ENCODE measurements around the gene RAP1GDS1.
"Not testable (repeated sequence)": the region's sequence is repeated elsewhere in the genome, so short reads cannot be mapped to it uniquely, and the experiment has no call there.

The RAP1GDS1 gene

DNA sequence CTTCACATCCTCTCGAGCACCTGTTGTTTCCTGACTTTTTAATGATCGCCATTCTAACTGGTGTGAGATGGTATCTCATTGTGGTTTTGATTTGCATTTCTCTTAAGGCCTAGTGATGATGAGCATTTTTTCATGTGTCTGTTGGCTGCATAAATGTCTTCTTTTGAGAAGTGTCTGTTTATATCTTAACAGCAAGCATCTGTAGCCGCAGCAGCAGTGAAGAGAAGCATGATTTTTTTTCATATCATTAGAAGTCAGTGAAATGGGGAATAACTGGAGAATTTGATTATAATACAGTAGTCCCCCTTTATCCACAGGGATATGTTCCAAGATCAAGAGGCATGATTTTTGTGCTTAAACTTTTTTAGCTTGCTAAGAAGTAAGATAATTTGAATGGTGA lies 27.5 kb downstream of the RAP1GDS1 start:
- not testable (repeated sequence) for DNase-seq (ENCODE audit: low read depth)

DNA sequence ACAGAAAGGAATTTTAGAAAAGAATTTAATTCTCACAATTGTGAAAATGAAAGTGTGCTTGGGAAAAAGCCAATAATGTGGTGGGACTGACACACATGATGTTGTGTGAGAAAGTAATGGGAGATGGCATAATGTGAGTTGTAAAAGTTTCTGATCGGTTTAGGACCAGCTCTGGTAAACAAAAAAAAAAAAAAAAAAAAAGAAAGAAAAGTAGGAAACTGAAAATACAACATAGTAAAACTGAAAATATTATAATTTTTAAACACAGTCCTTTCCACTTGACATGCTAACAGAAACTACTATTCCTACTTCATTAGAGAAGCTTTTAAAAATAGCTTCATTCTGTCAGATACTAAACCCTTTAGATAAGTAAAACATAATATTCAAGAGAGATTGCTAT lies 28.2 kb downstream of the RAP1GDS1 start:
- DNase-seq (ENCODE audit: low read depth), result no peak

DNA sequence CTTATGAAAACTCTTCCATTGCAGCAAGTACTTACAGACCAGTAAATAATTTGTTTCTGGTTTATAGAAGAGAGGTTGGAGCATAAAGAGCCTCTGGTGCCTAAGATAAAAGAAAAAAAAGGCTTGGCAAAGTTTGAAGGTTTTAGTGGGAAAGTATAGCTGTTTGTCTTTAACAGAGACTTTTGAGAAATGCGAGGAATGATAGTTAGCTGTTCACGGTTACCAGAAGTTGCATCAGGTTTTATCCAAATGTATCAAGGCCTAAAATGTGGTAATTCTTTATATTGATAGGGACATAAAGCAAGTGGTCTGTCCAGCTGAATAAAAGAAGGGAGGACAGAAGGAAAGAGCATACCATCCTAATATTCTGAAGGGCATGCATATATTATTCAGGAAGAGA lies 29.3 kb downstream of the RAP1GDS1 start:
- DNase-seq (ENCODE audit: low read depth), result no peak

DNA sequence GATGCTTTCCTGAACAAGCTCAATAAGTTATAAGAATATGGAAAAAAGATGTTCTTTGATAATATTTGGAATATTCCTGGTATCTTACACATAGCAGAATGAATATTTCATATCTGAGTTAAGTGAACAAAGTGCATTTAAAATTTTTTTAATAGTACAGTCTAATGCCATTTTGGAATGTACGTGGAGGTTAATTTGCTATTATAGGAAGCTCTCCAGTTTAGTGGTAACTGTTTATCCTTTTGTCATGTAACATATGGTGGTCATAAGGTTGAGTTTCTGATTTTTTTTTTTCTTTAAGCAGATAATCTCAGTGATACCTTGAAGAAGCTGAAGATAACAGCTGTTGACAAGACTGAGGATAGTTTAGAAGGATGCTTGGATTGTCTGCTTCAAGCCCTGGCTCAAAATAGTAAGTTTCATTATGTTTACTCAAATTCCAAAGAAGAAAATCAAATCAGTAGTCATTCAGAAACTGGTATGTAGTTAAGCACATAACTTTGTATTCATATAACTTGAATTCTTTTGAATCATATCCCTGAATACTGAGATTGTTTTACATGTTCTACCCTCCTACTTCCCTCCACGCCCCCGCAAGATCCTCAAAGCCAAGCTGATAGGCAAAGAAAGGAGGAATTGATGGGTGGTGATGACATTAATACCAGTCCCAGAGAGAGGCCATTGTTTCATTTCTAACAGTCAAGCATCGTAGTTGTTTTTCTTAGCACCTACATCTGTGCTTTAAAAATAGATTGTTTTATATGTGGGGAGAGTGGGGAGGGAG lies 32.1 kb downstream of the RAP1GDS1 start:
- no peak for DNase-seq (ENCODE audit: low read depth)

DNA sequence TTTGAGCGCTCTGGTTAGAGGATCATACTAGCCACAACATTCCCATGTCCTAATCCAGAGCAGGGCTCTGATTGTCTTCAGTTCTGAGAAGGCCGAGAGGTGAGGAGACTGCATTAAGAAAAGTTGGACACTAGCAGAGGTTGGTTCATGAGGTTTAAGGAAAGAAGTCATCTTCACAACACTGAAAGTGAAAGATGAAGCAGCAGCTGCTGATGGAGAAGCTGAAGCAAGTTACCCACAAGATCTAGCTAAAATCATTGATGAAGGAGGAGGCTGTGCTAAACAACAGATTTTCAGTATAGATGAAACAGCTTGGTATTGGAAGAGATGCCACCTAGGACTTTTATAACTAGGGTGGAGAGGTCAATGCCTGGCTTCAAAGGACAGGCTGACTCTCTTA lies 36.8 kb downstream of the RAP1GDS1 start:
- DNase-seq (ENCODE audit: low read depth), result no peak

DNA sequence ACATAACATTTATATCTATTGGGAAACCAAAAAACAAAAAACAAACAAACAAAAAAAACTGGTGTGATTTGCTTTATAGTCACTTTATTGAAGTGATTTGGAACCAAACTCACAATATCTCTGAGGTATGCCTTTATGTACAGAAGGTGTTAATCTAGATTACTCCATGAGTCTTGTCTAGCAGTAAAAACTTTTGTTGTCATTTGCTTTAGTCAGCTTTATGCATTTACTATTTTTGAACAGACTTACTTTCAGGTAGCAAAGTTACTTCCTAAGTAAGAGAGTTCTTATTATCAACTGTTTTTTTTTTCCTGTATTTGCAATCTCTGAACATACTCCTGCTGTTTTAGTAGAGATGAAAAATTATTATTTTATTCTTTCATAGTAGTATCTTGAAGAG lies 39.5 kb downstream of the RAP1GDS1 start:
- DNase-seq (ENCODE audit: low read depth), result no peak

DNA sequence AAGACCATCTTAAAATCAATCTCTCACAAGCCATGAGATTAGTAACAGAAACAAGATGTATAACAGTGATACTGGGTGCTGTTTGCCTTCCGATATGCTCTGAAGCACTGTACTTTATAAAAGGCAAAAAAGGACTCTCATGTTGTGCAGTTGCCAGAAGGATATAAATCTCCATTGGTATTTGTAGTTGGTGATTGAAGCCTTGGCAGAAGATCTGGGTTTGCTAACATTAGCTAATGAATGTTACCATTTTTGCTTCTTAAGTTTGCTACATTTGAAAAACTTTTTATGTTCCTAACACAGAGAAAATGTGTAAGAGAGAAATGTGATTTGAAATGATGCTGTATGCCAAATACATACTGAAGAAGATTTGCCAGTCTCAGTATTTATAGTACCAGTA lies 44.4 kb downstream of the RAP1GDS1 start:
- no peak for DNase-seq (ENCODE audit: low read depth)

DNA sequence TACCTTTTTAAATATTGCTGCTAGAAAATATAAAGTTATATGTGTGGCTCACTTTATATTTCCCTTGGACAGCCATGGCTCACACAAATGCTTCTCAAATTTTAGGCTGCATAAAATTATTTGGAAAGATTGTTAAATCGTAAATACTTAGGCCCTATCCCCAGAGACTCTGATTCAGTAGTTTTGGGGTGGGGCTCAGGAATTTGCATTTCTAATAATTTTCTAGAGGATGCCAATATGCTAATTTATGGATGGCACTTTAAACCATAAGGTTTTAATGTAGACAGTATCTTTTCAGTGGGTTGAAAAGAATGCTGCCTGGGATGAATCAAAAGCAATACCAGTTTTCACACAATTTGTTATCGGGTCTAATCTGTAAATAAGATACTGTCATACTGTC lies 49.7 kb downstream of the RAP1GDS1 start:
- no peak for DNase-seq (ENCODE audit: low read depth)

DNA sequence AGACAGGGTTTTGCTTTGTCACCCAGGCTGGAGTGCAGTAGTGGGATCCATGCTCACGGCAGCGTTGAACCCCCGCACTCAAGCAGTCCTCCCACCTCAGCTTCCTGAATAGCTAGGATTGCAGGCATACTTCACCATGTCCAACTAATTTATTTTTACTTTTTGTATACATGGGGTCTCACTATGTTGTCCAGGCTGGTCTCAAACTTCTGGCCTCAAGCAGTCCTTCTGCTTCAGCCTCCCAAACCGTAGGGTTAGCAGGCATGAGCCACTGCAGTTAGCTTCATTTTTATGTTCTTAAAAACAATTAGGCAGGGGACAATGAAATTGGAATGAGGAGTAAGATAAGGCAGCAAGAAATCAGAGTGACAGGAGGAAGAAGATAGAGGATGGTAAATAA lies 50.5 kb downstream of the RAP1GDS1 start:
- DNase-seq (ENCODE audit: low read depth), result no peak

DNA sequence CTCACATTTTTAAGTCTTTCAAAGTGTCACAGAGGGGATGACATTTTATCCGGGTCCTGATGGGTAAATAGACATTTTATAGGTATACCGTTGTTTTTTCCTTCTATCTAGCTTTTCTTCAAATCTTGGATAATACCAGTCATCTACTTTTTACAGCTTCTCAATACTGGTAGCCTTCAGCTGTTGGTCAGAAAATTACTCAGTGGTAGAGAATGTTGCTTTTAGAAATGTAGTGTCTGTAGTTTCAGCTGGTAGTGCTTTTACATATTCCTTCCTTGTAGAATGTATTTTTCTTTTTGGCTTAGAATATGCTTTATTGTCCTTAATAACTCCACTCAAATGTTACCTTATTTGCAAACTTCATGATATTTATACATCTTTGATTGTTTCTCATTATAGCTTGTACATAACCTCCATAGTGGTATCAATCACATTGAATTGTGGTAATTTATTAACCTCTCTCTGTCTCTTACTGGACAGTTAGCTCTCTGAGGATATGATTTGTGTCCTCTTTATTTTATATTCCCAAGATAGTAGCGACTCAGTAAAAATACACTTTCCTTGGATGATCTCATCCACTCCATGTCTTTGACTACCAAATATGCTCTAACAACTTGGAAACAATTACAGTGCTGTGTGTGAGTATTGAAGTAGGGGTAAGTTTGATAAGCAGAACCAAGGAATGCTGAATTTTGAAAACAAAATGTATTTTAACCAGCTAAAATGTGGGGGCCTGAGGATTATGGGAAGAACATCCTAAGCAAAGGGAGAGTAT lies 53.8 kb downstream of the RAP1GDS1 start:
- DNase-seq (ENCODE audit: low read depth), result no peak

DNA sequence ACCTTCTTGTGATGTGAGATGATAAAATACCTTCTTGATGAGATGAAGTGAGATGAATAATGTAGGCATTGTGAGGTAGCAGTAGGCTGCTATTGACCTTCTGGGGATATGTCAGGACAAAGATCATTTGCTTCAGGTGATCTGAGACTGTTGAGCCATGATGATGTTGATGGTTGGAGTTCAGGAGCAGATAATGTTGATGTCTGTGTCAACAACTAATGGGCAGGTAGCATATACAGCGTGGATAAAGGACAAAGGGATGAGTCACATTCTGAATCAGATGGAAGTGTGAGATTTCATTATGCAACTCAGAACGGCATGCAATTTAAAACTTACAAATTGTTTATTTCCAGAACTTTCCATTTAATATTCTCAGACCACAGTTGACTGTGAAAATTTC lies 57.3 kb downstream of the RAP1GDS1 start:
- DNase-seq (ENCODE audit: low read depth), result no peak

DNA sequence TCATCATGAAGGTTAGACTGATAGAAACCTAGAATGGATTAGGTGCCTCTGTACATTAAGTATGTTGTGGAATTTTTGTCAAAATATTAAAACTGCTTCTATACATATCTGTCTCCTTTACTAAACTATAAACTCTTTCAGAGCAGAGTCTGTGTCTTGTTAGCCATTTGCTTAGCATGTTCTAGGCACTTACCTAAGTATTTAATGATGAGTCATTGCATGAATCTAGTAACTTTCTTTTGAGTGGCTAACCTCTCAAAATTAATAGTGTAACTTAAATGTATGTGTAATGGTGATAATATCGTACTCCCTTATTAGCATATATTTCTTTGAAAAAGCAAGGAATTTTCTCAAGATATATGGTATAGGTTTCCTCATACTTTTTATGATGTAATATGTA lies 57.8 kb downstream of the RAP1GDS1 start:
- DNase-seq (ENCODE audit: low read depth), result no peak

DNA sequence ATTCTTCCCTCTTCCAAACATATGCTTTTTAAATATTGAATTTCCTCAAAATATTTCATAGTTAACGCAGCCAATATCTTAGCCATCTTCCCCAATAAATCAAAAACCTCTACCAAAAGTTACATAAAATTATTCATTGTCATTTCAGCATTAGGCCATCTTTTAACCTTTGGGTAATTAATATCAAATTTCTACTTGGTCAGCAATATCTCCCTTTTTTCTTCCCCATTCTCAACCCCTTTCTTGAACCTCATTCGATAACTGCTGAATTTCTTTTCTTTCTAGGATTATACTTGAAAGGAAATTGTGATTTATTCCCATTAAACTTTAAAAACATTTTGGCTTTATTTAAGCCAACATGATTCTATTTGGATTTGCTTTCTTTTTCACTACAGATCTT lies 65.0 kb downstream of the RAP1GDS1 start:
- no peak for DNase-seq (ENCODE audit: low read depth)

DNA sequence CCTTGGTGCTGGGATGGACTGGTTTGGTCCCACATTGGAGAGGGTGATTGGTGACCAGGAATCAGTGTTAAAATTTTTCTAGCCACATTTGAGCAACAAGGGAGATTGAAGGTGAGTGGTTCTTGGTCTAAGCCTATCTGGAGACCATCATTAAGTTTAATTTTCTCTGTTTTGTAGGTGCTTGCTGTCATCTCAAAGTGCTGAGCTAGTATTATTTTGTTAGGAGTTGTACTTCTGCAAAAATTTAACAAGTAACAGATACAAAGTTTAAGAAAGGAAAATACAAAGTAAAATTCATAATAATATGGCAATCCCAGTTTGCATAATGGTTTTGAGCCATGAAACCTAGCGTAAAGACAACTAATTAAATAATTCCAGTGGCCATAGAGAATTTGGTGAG lies 66.5 kb downstream of the RAP1GDS1 start:
- DNase-seq (ENCODE audit: low read depth), result no peak

DNA sequence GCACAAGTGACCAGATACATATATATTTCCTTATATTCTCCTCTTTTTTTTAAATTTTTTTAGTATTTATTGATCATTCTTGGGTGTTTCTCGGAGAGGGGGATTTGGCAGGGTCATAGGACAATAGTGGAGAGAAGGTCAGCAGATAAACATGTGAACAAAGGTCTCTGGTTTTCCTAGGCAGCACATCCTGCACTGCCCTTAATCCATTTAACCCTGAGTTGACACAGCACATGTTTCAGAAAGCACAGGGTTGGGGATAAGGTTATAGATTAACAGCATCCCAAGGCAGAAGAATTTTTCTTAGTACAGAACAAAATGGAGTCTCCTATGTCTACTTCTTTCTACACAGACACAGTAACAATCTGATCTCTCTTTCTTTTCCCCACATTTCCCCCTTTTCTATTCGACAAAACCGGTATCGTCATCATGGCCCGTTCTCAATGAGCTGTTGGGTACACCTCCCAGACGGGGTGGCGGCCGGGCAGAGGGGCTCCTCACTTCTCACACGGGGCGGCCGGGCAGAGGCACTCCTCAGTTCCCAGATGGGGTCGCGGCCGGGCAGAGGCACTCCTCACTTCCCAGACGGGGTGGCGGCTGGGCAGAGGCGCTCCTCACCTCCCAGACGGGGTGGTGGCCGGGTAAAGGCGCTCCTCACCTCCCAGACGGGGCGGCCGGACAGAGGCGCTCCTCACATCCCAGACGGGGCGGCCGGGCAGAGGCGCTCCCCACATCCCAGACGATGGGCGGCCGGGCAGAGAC lies 68.9 kb downstream of the RAP1GDS1 start:
- not testable (repeated sequence) for DNase-seq (ENCODE audit: low read depth)

DNA sequence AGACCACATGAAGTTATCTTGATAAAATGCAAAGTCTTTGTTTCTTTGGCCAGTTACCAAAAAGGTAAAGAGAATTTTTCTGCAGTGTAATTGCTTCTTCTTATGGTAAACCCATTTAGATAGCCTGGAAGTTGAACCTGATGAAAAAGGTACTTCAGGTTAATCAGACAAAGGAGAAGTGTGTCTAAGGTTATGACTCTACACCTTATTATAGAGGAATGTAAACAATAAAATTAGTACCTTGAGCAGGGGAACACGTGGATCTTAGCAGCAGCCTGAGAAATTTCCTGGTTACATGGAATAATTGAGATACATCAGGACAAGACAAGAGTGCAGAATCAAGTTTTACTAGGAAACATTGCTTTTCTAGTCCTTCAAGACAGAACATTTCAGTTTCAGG lies 70.8 kb downstream of the RAP1GDS1 start:
- no peak for DNase-seq (ENCODE audit: low read depth)

DNA sequence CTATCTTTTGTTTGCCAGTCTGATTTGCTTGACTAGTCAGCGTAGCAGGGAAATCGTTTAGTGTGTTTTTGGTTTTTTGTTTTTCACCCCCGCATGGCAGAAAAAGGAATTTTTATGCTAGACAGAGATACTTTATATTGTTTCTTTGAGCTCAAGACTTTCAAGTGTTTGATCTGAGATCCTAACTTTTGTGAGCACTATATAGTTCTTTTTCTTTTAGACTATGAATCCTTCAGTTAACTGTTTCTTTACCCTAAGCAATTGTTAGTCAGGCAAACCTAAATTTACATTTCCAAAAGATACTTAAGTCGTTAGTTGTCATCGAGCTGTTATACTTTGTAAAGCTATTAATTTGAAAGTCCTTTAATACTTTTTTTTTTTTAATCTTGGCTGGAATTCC lies 73.3 kb downstream of the RAP1GDS1 start:
- no peak for DNase-seq (ENCODE audit: low read depth)

DNA sequence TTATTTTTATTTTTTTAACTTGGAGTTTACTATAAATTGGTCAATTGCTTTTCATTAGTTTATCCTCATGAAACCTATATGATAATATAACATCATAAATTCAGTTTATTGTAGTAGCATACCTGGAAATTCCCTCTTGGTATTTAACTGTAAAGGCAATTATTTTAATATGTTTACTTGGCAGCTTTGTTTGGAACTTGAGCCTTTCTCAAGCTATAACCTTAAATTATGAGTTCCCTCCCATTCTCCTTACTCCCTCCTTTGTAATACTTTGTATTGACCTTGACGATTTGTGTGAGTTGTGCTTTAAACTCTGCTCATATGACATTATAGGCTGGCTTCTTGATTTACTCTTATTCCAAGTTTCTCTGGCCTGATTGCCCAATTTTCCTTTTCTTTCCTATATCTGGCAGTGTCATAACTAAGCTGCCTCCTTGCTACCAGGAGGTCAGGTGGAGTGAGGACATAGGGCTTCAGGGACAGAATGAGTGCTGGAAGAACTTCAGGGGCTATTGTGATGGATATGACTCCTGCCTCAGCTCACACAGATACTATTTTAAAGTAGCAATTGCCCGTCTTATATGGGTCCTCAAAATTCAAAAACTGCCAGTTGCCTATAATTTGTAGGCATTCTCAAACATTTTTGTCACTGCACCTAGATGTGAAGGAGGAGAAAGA lies 77.7 kb downstream of the RAP1GDS1 start:
- no peak for DNase-seq (ENCODE audit: low read depth)

DNA sequence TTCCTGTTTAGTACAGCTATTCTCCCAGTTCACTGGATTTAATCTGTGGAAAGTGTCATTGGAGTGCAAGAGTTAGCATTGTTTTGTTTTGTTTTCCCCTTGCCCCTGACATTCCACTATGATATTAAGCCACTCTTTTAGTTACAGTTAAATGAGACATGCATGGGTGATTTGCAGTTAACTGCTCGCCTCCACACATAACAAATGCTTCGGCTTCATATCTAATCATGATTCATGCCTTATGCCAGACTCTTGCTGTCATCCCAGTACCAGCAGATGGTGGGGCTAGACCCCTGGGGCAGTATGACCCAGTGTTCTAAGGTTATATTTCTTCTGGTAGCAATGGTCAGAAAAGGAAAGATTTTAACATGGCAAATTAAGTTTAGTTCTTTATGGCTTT lies 80.1 kb downstream of the RAP1GDS1 start:
- DNase-seq (ENCODE audit: low read depth), result no peak

DNA sequence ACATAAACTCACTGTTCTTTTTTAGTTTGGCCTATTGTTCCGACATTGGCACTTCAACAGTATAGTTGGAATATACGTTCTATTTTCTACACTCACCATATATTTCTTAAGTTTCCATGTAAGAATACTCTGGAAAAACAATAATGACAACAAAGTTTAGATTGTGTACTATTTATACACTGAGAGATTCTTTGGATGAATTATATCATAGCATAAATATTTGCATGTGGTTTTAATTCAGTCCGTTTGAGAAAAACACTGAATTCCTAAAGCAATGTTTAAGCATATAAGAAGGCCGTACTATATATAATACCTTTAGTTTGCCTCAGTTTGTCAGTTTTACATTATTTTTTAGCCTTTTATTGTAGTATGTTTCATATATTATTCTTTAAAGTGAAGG lies 82.4 kb downstream of the RAP1GDS1 start:
- DNase-seq (ENCODE audit: low read depth), result no peak

DNA sequence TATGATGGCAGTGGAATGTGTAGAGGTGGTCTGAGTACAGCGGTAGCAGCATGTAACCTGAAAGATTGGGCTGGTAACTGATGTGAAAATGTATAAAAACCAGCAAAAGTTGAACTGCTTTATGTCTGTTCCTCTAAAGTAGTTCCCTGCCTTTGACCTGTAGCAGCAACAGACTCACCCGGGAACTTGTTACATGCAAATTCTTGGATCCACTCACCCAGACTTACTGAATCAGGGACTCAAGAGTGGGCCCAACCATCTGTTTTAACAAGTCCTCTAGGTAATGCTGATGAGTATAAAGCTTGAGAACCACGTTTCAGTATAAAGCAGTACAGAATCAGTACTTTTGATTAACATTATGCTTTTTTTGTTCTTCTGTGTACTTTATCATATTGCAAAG lies 84.7 kb downstream of the RAP1GDS1 start:
- no peak for DNase-seq (ENCODE audit: low read depth)

DNA sequence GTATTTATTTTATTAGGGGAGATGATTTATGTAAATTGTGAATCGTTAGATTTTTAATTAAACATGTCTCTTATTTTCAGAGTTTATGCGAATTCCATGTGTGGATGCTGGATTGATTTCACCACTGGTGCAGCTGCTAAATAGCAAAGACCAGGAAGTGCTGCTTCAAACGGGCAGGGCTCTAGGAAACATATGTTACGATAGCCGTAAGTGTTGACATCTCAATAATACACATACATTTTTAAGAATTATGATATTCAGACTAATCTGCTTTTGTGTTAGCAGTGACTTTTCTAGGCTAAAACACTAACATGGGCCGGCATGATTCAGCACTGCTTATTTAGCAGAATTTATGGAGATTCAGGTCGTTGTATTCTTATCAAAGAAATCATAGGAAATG lies 91.2 kb downstream of the RAP1GDS1 start:
- no peak for DNase-seq (ENCODE audit: low read depth)

Measured in activated T-cell treated with anti-CD3 and anti-CD28 coated beads for 1 hour (primary cell).